SW480 (cell line): ENCODE data around the gene ZIC1.

Source experiments
- DNase-seq: peaks from one replicate; pipeline ENCODE4 v3.0.0-alpha.2; 2016; ENCODE audit warnings: low spot score

ZIC1 gene

GRCh38 chr3:147409143-147410115 is at the start of gene ZIC1:
ZIC1 (plus strand) TSS chr3:147409365; CDS start chr3:147410113, 748 bp downstream.
- no peak for DNase-seq

GRCh38 chr3:147360051-147360439 is 49.1 kb upstream of the ZIC1 start:
- DNase-seq = no peak

- DNase-seq = no peak
These were observed 48.3 kb upstream of the ZIC1 start for GRCh38 chr3:147360646-147361453.

- DNase-seq = no peak
These were observed 47.4 kb upstream of the ZIC1 start for GRCh38 chr3:147361454-147362420.

GRCh38 chr3:147364771-147365170 is 44.4 kb upstream of the ZIC1 start:
- DNase-seq = no peak

- no peak for DNase-seq
These were observed 43.7 kb upstream of the ZIC1 start for GRCh38 chr3:147365196-147366115.

- no peak for DNase-seq
These were observed 41.5 kb upstream of the ZIC1 start for GRCh38 chr3:147367676-147368075.

- DNase-seq = no peak
These were observed 41.0 kb upstream of the ZIC1 start for GRCh38 chr3:147368151-147368550.

- DNase-seq = no peak
These were observed 40.5 kb upstream of the ZIC1 start for GRCh38 chr3:147368561-147369221.

GRCh38 chr3:147369231-147369630 is 39.9 kb upstream of the ZIC1 start:
- DNase-seq = no peak

GRCh38 chr3:147369661-147370123 is 39.5 kb upstream of the ZIC1 start:
- DNase-seq = no peak

- DNase-seq = no peak
These were observed 38.8 kb upstream of the ZIC1 start for GRCh38 chr3:147370349-147370748.

GRCh38 chr3:147371140-147371539 is 38.0 kb upstream of the ZIC1 start:
- no peak for DNase-seq

- DNase-seq = no peak
These were observed 37.3 kb upstream of the ZIC1 start for GRCh38 chr3:147371771-147372340.

- DNase-seq = no peak
These were observed 36.6 kb upstream of the ZIC1 start for GRCh38 chr3:147372525-147373027.

GRCh38 chr3:147373301-147373700 is 35.9 kb upstream of the ZIC1 start:
- no peak for DNase-seq

GRCh38 chr3:147377412-147378367 is 31.5 kb upstream of the ZIC1 start:
- DNase-seq = no peak

- no peak for DNase-seq
These were observed 29.5 kb upstream of the ZIC1 start for GRCh38 chr3:147379651-147380050.
